Sciatic nerve (tissue), 2 donors: ENCODE data around the gene PCYT2. TPM values are rescaled to one million over a fixed set of nuclear protein-coding genes. Genes with fewer than 3 reads are reported as not detected.
A peak's percentile ranks its signal among the peaks of the same experiment; 100 is the strongest.

Source experiments
- ATAC-seq: fragments of 200-7000 bp; cut with Tn5 transposase; one replicate; pipeline ENCODE4 v1.9.1; 2020; ENCODE audit warnings: mild to moderate bottlenecking, moderate library complexity
- DNase-seq: peaks from one replicate; pipeline ENCODE4 v3.0.0-alpha.2; 2020; ENCODE audit warnings: low spot score
- intact Hi-C: fragments of 100-400 bp; cut with DNase I; formaldehyde crosslinking; loops from one replicate; pipeline ENCODE4 v1.14.2; 2022
- total RNA-seq: library from RNA; stranded (reverse); fragmentation: NEBNext Ultra II Directional; extraction: Animal tissue kit (Norgen Biotek cat#: 25700); gene quantifications from one replicate; pipeline ENCODE4 v1.2.1, GENCODE V29; 2021
- donor health status: DM: no; HTN: no; CAD: no.
- donor health status: DM: no; HTN: no; CAD: no.

The PCYT2 gene
- total RNA-seq, 1 donor from 2014 or later, result 34.1 TPM

DNA sequence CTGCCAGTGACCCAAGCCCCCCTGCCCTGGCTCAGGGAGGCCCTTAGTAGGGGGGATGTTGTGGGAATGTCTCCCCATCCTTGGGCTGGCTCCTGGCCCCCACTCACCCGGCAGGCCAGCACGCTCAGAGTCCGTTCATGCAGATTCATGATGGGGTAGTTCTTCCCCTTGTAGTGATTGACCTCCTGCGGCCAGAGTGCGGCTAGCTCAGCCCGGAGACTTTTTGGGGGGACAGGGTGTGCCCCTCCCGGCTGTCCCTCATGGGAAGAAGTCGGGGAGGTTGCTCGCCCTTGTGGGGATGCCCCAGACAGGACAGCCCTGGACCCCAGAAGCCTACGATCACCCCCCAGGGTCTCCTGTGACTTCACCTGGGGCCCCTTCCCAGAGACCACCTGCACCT is 5.2 kb downstream of the PCYT2 start:
- ATAC-seq, result no peak
- no peak for DNase-seq

DNA sequence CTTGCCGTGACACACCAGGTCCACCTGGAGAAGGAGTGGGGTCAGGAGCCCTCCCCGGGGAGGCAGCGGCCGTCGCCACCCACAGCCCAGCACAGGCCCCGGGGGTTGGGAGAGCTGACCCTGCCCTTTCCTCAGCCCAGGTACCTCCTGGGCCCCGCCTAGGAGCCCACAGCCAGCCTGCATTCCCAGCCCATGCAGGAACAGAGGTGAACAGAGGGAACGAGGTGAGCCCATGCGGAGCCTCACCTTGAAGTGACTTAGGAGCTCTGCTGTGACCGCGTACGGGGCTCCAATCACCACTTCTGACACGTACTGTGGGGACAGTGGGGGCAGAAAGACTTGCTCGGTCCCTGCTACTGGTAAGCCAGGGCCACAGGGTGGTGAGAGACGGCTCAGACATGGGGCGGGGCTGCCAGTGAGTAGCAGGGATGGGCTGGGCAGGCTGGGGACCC is 5.7 kb downstream of the PCYT2 start:
- no peak for ATAC-seq

More for the DNA sequence above, 5.2 kb downstream of the PCYT2 start:
- intact Hi-C loops, result no loop called here

DNA sequence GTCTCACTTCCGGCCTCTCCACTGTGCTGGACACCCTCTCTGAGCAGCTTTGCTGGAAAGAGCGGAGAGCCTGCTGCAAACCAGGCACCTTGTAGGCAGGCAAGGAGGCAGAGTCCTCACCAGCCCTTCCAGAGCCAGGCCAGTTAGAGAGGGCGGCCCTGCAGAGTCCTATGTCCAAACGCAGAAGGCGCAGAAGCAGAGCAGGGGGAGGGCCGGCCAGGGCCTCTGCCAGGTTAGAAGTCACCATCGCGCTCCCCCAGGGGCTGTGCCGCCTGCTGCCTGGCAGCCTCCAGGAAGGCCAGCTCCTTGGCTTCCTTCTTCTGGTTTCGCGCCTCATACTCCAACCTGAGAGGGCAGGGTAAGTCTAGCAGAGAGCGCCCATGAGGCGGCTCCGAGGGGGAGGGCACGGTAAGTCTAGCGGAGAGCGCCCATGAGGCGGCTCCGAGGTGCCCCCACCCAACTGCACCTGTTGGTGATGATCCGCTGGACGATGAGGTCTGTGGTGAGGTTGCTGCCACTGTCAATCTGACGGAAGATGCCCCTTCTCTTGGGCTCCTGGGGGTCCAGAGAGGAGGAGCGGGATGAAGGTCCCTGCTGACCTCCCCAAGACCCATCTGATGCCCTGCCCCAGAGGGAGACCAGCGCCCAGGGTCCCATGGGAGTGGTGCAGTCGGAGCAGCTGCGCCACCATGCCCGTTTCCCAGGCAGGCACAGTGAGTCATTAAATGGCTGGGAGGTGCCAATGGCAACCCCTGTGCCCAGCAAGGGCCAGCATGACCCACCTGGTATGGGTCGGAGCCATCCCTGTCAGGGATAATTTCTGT is 6.4 kb downstream of the PCYT2 start:
- DNase-seq (no peak), ATAC-seq (no peak)
- intact Hi-C loops, result no loop called here

More for the DNA sequence above, 5.7 kb downstream of the PCYT2 start:
- intact Hi-C loops, result no loop called here
- DNase-seq, result no peak

DNA sequence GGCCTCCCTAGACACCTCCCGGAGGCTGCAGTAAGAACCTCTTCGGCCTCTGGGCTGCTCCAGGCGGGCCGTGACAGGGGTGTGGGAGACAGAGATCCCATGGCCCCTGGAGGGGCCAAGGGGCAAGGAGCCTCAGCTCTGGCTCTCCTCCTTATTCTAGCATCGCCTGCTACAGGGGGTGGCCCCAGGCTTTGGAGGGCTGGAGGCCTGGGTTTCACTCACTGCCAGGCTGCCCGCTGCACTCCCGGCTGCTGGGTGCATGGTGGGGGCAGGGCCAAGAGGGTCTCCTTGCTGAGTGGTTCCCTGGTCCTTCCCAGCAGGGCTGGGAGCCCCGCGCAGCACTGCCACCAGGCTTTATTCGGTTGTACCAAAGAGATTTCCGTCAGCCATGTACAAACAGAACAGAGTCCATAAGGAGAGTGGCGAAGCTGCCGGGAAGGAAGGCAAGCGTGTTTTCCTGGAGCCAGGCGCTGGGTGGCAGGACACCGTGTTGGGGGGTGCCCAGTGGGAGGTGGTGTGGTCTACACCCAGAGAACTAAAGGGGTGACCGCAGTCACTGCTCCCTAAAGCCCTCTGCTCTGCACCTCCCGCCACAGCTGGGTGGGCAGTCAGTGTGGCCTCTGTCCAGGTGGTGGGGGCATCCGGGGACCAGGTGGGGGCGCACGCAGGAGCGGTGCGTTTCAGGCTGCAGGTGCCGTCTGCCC is 7.2 kb downstream of the PCYT2 start:
- intact Hi-C loops, result no loop called here
- no peak for ATAC-seq
- no peak for DNase-seq

DNA sequence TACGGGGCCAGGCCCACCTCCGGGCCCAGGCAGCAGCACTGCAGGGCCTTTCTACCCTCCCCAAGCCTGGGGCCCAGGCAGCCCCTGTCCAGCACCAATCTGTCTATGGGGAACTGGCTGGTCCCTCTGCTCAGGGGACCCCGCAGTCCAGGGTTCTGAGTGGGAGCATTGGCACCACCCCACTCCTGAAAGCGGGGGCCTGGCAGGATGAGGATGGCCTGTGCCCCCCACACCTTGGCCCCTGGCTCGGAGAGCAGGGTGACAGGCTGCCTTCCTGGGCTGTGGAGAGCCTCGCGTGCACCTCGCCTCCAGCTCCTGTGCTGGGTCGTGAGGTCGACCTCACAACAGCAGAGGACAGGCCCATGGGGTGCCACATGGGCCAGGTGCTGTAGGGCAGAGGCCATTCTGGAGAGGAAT is 7.8 kb downstream of the PCYT2 start:
- ATAC-seq (peak; percentile 2), DNase-seq (no peak)
- intact Hi-C loops, result no loop called here

DNA sequence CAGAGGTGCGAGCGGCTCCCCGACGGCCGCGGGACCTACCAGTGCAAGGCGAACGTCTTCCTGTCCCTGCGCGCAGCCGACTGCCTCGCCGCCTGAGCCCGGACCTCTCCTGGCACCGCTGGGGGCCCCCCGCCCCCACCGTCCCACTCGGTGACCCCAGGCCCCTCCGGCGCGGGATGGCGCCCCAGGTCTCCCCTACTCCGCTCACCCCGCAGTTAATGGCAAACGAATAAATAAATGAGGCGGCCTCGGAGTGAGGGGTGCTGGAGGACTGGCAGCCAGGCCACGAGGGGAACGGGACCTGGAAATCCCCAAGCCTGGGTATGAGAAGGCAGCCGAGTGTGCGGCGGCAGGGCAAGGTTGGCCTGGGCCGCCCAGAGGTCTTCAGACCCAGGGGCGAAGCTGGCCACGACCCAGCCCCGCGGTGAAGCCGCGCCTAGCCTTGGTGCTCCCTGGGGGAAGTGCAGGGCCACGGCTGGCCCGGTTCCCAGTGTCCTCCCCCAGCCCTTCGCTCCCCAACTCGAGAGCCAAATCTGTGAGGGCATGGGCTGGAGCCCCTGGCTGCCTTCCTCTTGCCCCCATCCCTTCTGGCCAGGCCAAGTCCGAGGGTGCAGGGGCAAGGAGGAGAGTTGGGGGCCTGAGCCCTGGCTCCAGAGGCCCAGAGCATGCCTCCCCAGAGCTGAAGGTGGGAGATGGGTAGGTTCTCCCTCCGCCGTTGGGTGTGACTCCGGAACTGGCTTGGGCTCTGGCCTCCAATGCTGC is 8.4 kb downstream of the PCYT2 start:
- ATAC-seq (peak; percentile 2), DNase-seq (no peak)
- intact Hi-C loops, result no loop called here

DNA sequence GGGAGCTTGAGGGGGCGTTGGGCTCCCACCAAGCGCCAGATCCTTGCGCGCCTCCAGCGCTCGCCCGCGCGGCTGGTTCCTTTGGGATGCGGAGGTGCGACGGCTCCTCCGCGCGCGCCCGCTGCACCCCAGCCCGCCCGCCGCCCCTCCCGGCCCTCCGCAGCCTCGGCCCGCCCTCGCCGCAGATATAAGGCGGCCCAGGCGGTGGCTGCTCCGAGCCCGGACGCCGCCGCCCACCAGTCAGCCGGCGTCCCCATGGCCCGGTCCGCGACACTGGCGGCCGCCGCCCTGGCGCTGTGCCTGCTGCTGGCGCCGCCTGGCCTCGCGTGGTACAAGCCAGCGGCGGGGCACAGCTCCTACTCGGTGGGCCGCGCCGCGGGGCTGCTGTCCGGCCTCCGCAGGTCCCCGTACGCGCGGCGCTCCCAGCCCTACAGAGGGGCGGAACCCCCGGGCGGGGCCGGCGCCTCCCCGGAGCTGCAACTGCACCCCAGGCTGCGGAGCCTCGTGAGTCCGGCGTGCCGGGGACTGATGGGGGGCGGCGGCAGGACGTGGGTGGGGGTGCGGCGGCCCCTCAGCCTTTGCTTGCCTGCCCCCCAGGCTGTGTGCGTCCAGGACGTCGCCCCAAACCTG is 9.1 kb downstream of the PCYT2 start, which contains the start of gene NPB:
TSS of gene NPB (plus strand) at position 216 of the 630 bp plus-strand sequence. CDS start at position 256, 40 bp downstream.
- no peak for DNase-seq
- peak; percentile 14 for ATAC-seq
- intact Hi-C loops, result no loop called here

DNA sequence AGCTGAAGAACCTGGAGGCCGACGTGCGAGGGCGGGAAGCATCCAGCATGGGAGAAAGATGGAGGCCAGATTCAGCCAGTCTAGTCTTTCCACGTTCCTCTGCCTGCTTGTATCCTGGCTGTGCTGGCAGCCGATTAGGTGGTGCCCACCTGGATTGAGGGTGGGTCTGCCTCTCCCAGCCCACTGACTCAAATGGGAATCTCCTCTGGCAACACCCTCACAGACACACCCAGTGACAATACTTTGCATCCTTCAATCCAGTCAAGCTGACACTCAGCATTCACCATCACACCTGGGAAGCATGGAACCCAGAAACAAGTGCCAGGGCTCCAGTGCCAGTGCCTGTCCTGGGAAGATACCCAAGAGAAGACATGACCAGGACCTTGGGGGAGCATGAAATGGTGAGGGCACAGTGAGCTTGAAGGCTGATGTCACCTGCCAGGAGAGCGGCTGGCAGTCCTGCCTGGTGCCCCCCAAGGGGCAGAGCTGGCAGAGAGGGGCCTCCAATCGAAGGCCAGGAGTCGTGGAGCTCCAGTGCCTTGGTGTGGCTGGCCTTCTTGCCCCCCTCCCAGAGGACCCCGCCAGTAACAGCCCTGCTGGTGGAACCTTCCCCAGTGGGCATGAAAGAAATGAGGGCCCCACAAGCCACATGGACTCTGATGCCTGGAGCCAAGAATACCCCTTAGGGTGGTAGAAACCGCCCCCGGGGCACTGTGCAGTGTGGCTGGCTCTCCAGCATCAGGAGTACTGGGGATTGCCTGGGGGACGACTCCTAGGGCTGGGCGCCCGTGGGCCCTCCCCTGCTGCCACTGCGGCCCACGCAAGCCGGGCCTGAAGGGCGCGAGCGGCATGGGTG is 9.8 kb downstream of the PCYT2 start:
- intact Hi-C loops, result no loop called here
- DNase-seq, result no peak
- no peak for ATAC-seq

DNA sequence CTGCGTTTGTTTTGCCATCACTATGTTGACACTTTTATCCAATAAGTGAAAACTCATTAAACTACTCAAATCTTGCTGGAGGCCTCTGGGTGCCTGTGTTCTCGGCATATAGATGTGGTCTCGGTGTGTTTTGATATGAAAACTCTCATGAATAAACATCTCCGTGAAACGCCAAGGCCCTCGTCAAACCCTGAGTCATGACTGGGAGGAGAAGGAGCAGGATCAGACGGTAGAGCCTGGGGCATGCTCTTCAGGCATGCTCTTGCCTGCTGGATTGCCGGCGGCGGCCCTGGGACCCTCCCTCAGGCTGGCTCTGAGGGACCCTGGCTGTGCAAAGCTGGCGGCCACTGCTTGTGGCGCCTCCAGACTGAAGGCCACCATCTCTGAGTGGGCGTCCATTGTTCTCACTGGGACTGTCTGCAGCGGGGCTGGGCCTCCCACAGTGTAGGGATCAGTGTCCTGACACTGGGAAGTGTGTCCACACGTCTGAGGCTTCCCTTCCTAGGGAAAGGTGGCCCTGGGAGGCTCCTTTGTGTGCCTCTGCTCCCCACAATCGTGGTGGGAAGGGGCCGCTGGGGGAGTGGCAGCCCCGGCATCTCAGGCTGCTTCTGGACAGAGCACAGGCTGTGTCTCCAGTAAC is 10.9 kb downstream of the PCYT2 start:
- DNase-seq (no peak), ATAC-seq (no peak)
- intact Hi-C loops, result no loop called here

DNA sequence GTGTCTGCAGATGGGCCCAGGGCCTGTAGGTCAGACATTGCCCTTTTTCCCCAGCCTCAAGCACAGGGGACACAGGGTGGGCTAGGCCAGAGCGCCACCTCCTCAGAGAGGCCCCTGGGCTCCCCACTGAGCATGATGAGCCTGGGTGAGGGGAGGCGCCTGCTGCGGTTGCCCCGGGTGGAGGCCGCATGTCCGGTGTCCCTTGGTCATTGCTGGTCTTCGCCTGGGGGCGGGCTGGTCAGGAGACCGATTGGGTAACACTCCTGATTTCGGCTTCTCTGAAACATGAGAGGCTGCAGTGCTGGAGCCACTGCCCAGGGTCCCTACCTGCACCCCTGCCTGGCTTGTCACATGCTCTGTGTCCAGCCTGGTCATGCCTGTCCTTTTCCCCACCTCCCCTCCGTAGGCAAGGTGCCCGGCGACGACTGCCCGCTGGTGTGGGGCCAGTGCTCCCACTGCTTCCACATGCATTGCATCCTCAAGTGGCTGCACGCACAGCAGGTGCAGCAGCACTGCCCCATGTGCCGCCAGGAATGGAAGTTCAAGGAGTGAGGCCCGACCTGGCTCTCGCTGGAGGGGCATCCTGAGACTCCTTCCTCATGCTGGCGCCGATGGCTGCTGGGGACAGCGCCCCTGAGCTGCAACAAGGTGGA is 11.6 kb downstream of the PCYT2 start:
- intact Hi-C loops, result no loop called here
- ATAC-seq (no peak), DNase-seq (no peak)

DNA sequence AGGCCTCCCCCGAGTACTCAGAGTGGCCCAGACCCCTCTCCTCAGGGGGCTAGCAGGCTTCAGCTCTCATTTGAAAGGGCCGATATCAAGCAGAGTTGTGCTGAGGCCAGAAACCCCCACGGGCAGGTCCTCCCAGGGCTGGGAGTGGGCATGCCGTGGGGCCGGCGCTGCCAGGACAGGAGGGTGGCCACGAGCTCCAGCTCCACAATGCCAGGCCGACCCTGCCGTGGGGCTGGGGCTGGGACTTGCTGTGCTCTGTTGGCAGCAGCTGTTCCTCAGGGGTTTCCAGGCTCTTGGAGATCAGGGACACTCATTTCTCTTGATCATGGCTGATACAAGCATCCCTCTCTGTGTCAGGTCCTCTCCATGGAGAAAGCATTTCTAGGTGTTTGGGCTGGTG is 12.3 kb downstream of the PCYT2 start:
- intact Hi-C loops, result no loop called here
- ATAC-seq (no peak), DNase-seq (no peak)

DNA sequence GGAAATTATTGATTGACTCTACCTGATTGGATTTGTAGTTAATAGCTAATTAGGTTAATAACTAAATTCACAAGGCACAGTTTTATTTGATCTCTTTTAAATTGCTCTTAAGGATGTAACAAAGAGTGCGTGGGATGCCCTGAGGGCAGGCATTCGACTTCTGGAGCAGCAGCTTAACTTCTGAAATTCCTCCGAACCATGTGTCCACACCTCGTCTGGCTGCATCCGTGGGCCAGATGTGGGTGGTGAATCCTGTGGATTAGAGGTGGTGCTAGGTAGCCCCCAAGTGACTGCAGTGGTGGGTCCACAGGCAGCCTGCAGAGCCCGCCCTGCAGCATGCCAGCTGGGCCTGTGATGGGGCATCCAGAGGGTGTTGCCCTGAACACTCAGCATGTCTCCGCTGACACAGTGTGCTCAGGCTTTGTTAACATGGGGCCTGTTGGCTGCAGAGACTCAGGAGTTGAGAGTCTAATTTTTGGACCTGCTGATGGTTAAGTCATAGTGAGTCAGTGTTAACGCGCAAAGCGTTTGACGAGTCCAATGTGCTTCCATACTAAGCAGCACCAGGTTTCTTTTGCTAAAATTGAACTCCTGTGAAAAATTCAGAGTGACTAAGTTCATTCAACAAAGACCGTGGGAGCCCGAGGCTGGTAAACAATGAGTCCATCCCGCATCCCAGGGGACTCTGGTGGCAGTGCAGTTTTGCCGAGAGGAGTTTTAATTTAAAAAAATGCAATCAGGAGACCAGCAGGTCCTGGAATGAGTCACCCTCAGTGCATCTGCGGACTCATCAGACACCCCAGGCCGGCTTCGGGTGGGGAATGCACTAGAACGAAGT is 13.0 kb downstream of the PCYT2 start:
- intact Hi-C loops, result no loop called here
- ATAC-seq (no peak), DNase-seq (no peak)

DNA sequence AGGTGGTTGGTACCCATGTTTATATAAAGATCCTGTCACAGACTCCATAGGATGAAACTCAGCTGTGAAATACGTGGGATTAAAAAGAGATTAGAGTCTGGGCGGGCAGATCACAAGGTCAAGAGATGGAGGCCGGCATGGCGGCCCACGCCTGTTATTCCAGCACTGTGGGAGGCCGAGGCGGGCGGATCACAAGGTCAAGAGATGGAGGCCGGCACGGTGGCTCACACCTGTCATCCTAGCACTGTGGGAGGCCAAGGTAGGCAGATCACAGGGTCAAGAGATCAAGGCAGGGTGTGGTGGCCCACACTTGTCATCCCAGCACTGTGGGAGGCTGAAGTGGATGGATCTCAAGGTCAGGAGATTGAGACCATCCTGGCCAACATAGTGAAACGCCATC is 15.8 kb downstream of the PCYT2 start:
- DNase-seq (no peak), ATAC-seq (no peak)
- intact Hi-C loops, result no loop called here

DNA sequence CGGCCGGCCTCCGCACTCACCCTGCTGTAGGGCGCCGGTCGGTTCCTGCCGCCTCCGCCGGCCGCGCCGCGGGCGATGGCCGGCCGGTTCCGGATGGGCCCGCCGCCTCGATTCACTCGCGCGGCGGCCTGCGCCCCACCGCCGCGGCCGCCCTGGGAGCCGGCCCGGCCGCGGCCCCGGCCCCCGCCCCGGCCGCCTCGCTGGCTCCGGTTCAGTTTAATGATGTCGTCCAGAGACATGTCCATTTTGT is 20.0 kb downstream of the PCYT2 start:
- intact Hi-C loops, result no loop called here
- ATAC-seq, result no peak

DNA sequence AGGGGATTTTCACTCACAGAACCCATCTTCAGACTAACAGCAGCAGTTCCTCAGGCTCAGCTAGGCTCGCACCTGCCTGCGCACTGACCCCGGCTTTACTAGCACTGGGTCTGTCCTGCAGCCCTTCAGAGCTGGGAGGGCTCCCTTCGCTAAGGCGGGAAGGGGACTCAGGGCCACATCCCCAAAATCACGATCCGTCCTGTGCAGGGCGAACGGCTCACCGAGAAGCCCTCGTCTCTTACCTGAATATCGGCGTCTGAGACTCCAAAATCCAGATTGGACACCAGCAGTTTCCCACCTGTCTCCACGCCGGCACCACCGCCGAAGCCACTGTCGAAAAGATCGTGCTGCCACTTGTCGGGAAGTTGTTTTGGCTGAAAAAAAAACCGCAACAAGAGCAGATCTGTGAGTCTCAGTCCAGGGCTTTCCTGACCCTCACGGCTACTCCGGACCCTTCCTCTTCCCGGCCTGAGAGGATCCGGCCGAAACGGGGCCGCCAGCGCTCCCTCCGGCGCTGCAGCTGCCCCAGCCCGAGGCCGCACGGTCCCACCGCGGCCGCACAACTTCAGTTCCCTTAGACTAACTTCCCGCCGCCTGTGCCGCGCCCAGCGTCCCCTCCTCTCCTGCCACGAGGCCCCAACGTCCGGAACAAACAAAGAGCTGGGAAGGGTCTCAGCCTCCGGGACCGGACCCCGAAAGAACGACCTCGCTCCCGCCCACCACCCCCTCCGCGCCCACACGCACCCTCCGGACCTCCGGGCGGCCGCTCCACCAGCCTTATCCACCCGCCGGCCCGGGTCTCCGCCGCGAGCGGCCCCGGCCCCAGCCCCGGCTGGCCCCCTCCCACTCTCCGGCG is 20.5 kb downstream of the PCYT2 start:
- DNase-seq, result peak; percentile 57
- ATAC-seq, result no peak
- intact Hi-C loops, result no loop called here

More for the DNA sequence above, 20.0 kb downstream of the PCYT2 start:
- DNase-seq, result no peak

DNA sequence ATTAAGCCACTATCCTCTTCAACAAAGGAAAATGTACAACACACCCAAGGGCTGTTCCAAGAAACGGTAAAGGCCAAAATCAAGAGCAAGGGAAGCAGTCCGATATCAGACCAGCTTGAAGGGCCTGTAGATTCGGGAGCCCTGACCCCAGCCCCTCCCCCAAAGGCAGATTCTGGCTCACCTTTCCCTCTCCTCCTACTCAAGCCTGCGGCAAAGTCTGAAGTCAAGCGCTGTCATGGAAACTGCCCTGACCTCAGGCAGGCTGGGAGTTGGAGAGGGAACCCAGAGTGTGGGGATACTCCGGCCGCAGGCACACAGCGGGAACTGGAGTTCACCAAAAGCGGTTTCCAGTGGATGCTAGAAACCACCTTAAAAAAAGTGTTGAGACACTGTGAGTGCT is 21.6 kb downstream of the PCYT2 start:
- DNase-seq, result no peak
- ATAC-seq, result no peak
- intact Hi-C loops, result no loop called here
